HL-60 (cell line): Measurements from ENCODE around the gene HCFC1.

Source experiments
- GABPA ChIP-seq: IDR thresholded peaks from 2 replicates; pipeline ENCODE4 v1.6.1; 2012; ENCODE audit warnings: low read depth
- POLR2AphosphoS5 ChIP-seq: IDR thresholded peaks from 2 replicates; pipeline ENCODE4 v1.6.1; 2012; ENCODE audit warnings: low read depth
- SPI1 ChIP-seq: IDR thresholded peaks from 2 replicates; pipeline ENCODE4 v1.6.1; 2012; ENCODE audit warnings: low read depth, mild to moderate bottlenecking, borderline replicate concordance
- TF ChIP-seq, protein P1 (sequence below): IDR thresholded peaks from 2 replicates; pipeline ENCODE4 v1.6.1; 2012; ENCODE audit warnings: low read depth; ENCODE audit not compliant: insufficient replicate concordance
- TF ChIP-seq, protein P2 (sequence below): IDR thresholded peaks from one replicate; pipeline ENCODE4 v1.5.1; 2011; ENCODE audit warnings: low read length, control low read depth, inconsistent platforms; ENCODE audit not compliant: insufficient read depth

DNA sequence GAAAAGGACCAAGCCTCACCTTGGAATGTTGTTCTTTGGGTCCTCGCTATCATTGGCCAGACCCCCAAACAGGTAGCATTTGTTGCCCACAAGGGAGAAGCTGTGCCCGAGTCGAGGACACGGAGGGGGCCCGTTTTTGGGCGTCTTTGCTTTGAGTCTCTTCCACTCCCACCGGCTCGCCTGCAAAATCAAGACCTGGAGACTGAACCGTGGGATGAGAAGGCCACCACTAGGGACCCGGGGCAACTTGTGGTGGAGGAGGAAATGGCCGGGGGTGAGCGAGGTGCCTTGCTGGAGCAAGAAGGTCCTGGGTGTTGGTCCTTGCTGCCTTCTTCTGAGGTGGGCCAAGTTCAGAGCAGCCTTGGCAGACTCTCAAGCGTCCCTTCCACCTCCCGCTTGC lies 7.5 kb downstream of the HCFC1 start:
- TF ChIP-seq POLR2AphosphoS5 (no peak), GABPA (no peak), SPI1 (no peak)
- TF ChIP-seq, protein P1, sequence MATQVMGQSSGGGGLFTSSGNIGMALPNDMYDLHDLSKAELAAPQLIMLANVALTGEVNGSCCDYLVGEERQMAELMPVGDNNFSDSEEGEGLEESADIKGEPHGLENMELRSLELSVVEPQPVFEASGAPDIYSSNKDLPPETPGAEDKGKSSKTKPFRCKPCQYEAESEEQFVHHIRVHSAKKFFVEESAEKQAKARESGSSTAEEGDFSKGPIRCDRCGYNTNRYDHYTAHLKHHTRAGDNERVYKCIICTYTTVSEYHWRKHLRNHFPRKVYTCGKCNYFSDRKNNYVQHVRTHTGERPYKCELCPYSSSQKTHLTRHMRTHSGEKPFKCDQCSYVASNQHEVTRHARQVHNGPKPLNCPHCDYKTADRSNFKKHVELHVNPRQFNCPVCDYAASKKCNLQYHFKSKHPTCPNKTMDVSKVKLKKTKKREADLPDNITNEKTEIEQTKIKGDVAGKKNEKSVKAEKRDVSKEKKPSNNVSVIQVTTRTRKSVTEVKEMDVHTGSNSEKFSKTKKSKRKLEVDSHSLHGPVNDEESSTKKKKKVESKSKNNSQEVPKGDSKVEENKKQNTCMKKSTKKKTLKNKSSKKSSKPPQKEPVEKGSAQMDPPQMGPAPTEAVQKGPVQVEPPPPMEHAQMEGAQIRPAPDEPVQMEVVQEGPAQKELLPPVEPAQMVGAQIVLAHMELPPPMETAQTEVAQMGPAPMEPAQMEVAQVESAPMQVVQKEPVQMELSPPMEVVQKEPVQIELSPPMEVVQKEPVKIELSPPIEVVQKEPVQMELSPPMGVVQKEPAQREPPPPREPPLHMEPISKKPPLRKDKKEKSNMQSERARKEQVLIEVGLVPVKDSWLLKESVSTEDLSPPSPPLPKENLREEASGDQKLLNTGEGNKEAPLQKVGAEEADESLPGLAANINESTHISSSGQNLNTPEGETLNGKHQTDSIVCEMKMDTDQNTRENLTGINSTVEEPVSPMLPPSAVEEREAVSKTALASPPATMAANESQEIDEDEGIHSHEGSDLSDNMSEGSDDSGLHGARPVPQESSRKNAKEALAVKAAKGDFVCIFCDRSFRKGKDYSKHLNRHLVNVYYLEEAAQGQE, result no peak
- TF ChIP-seq, protein P2, sequence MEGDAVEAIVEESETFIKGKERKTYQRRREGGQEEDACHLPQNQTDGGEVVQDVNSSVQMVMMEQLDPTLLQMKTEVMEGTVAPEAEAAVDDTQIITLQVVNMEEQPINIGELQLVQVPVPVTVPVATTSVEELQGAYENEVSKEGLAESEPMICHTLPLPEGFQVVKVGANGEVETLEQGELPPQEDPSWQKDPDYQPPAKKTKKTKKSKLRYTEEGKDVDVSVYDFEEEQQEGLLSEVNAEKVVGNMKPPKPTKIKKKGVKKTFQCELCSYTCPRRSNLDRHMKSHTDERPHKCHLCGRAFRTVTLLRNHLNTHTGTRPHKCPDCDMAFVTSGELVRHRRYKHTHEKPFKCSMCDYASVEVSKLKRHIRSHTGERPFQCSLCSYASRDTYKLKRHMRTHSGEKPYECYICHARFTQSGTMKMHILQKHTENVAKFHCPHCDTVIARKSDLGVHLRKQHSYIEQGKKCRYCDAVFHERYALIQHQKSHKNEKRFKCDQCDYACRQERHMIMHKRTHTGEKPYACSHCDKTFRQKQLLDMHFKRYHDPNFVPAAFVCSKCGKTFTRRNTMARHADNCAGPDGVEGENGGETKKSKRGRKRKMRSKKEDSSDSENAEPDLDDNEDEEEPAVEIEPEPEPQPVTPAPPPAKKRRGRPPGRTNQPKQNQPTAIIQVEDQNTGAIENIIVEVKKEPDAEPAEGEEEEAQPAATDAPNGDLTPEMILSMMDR, result no peak
